PC-3 (cell line): ENCODE measurements around the gene CTNNA2. TPM values are rescaled to one million over a fixed set of nuclear protein-coding genes. Genes with fewer than 3 reads are reported as not detected.

ENCODE experiments used
- ATAC-seq: fragments of 200-7000 bp; cut with Tn5 transposase; 2 replicates; pipeline ENCODE4 v1.9.1; 2020; ENCODE audit warnings: mild to moderate bottlenecking, moderate library complexity
- BruUV-seq: library from RNA; stranded (reverse); fragments of 400-500 nt; replicated peaks from 2 replicates; lab custom pipeline; 2021; lab: Mats Ljungman, UMichigan
- CTCF ChIA-PET: fragments of 300-600 bp; sonication (Branson Sonifier 250); formaldehyde crosslinking; loops from one replicate; lab custom pipeline; 2022; ENCODE audit warnings: antibody characterized with exemption; lab: Charles Lee
- POLR2A ChIA-PET: fragments of 300-600 bp; sonication (Branson Sonifier 250); formaldehyde crosslinking; loops from one replicate; lab custom pipeline; 2022; ENCODE audit warnings: antibody characterized with exemption; ENCODE audit not compliant: unreplicated experiment; lab: Charles Lee
- DNase-seq: peaks from one replicate; pipeline ENCODE4 v3.0.0-alpha.2; 2015
- H2AFZ ChIP-seq: fragments of 300-600 bp; sonication (generic); 2 replicates; pipeline ENCODE4 v1.6.0; 2016; ENCODE audit warnings: antibody characterized with exemption, low read length
- H3F3A ChIP-seq: fragments of 300-600 bp; sonication (generic); one replicate; pipeline ENCODE4 v1.6.0; 2017; ENCODE audit warnings: antibody characterized with exemption, low read length, control low read depth, mild to moderate bottlenecking; ENCODE audit not compliant: unreplicated experiment
- H3K27ac ChIP-seq: fragments of 300-600 bp; sonication (generic); 2 replicates; pipeline ENCODE4 v1.5.1; 2016; ENCODE audit warnings: mild to moderate bottlenecking, low read length
- H3K27me3 ChIP-seq: fragments of 300-600 bp; sonication (generic); 2 replicates; pipeline ENCODE4 v1.6.1; 2016; ENCODE audit warnings: low read length, mixed read lengths
- H3K36me3 ChIP-seq: fragments of 300-600 bp; sonication (generic); 2 replicates; pipeline ENCODE4 v1.6.1; 2016; ENCODE audit warnings: low read depth, mixed run types, low read length, mixed read lengths
- H3K4me1 ChIP-seq: fragments of 300-600 bp; sonication (generic); 2 replicates; pipeline ENCODE4 v1.5.1; 2016; ENCODE audit warnings: low read length; ENCODE audit not compliant: insufficient read depth
- H3K4me2 ChIP-seq: fragments of 300-600 bp; sonication (generic); 2 replicates; pipeline ENCODE4 v1.6.0; 2016; ENCODE audit warnings: low read length
- H3K4me3 ChIP-seq: fragments of 300-600 bp; sonication (generic); 2 replicates; pipeline ENCODE4 v1.5.1; 2016; ENCODE audit warnings: mild to moderate bottlenecking, low read length, mixed read lengths
- H3K79me2 ChIP-seq: fragments of 300-600 bp; sonication (generic); 2 replicates; pipeline ENCODE4 v1.6.1; 2017; ENCODE audit warnings: low read length, mixed read lengths
- H3K9ac ChIP-seq: fragments of 300-600 bp; sonication (generic); 2 replicates; pipeline ENCODE4 v1.6.0; 2016; ENCODE audit warnings: mild to moderate bottlenecking, low read length
- H3K9me2 ChIP-seq: fragments of 300-600 bp; sonication (generic); replicated peaks from 2 replicates; pipeline ENCODE4 v1.6.1; 2016; ENCODE audit warnings: mixed run types, low read length, mixed read lengths
- H3K9me3 ChIP-seq: fragments of 300-600 bp; sonication (generic); 2 replicates; pipeline ENCODE4 v1.6.1; 2016; ENCODE audit warnings: low read length, mixed read lengths
- H4K20me1 ChIP-seq: fragments of 300-600 bp; sonication (generic); 2 replicates; pipeline ENCODE4 v1.6.1; 2016; ENCODE audit warnings: low read length, mixed read lengths
- EZH2 ChIP-seq: fragments of 300-600 bp; sonication (generic); IDR thresholded peaks from one replicate; pipeline ENCODE4 v1.6.1; 2017; ENCODE audit warnings: antibody characterized with exemption, mild to moderate bottlenecking, low read length; ENCODE audit not compliant: unreplicated experiment
- EZH2phosphoT487 ChIP-seq: fragments of 300-600 bp; sonication (generic); IDR thresholded peaks from 2 replicates; pipeline ENCODE4 v1.6.1; 2018; ENCODE audit warnings: mild to moderate bottlenecking, antibody characterized with exemption, low read length, borderline replicate concordance
- intact Hi-C: fragments of 100-400 bp; cut with micrococcal nuclease; formaldehyde crosslinking; loops from 2 replicates; pipeline ENCODE4 v1.9.0; 2023
- total RNA-seq: library from RNA; depleted of rRNA; stranded (reverse); fragments of >200 nt; gene quantifications from 2 replicates; pipeline ENCODE4 v1.2.3, GENCODE V29; 2014
- TF ChIP-seq, protein P1 (sequence below): fragments of 300-600 bp; sonication (generic); conservative IDR thresholded peaks from 2 replicates; pipeline ENCODE4 v1.5.1; 2017; ENCODE audit warnings: antibody characterized with exemption, low read depth, mild to moderate bottlenecking, low read length

CTNNA2 gene
- total RNA-seq, 1 experiment from 2014 or later, result not detected

DNA sequence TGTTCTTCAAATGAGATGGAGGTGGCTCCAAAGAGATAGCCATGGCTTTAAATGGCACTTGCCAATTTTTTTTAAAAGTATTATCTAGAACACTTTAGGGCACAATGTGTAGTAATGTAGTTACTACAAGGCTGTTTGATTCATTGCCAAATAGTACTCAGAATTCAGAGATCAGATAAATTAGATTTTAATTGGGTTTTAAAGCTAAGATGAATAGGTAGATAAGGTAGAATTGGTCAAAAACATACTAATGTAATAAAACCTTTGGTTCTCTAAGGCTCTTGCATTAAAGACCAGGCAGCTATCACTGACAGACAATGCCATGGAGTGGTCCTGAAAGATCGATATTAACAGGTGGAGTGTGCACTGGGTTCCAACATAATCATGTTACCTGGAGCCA lies 425.8 kb downstream of the CTNNA2 start:
- no peak for TF ChIP-seq EZH2phosphoT487
- TF ChIP-seq, protein P1, sequence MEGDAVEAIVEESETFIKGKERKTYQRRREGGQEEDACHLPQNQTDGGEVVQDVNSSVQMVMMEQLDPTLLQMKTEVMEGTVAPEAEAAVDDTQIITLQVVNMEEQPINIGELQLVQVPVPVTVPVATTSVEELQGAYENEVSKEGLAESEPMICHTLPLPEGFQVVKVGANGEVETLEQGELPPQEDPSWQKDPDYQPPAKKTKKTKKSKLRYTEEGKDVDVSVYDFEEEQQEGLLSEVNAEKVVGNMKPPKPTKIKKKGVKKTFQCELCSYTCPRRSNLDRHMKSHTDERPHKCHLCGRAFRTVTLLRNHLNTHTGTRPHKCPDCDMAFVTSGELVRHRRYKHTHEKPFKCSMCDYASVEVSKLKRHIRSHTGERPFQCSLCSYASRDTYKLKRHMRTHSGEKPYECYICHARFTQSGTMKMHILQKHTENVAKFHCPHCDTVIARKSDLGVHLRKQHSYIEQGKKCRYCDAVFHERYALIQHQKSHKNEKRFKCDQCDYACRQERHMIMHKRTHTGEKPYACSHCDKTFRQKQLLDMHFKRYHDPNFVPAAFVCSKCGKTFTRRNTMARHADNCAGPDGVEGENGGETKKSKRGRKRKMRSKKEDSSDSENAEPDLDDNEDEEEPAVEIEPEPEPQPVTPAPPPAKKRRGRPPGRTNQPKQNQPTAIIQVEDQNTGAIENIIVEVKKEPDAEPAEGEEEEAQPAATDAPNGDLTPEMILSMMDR, result no peak
- Histone ChIP-seq H3K27ac (no peak overlapping the region), H3K4me1 (no peaks in the 10 kb centered on the region), H3K9me3 (no peaks in the 10 kb centered on the region), H3K79me2 (no peaks in the 10 kb centered on the region), H3K9me2 (no peaks in the 10 kb centered on the region), H3K4me2 (no peak overlapping the region), H3F3A (no peaks in the 10 kb centered on the region), H2AFZ (no peak overlapping the region), H3K36me3 (no peaks in the 10 kb centered on the region), H3K27me3 (no peaks in the 10 kb centered on the region), H3K9ac (no peak overlapping the region), H3K4me3 (no peak overlapping the region), H4K20me1 (no peaks in the 10 kb centered on the region)
- CTCF ChIA-PET, result no interaction called here
- ATAC-seq (no peak), DNase-seq (no peak)
- POLR2A ChIA-PET, result no interaction called here
- no TSS peak for BruUV-seq
- intact Hi-C loops, result no loop called here

DNA sequence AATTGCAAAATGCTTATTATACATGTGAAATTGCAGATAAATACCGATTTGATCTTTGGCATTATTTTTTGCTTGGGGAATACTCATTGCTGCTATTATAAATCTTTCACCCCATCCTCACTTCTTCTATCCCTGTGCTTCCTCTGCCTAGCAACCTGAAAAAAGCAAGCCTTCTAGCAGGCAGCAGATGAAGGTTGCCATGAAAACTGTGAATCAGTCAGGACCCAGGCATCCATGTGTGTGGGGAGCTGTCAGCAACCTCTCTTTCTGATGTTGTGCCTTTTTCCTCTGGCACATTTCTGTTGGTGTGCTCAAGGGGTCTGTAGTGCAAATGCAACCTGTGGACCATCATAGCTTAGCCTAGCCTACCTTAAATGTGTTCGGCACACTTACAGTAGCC lies 427.5 kb downstream of the CTNNA2 start:
- H4K20me1 ChIP-seq, result no peaks in the 10 kb centered on the region
- ATAC-seq (no peak), DNase-seq (no peak)
- intact Hi-C loops, result no loop called here
- H3K9ac ChIP-seq, result no peak overlapping the region
- H3K36me3 ChIP-seq, result no peaks in the 10 kb centered on the region
- H3K9me2 ChIP-seq, result no peaks in the 10 kb centered on the region
- no peak for TF ChIP-seq EZH2phosphoT487
- TF ChIP-seq, protein P1, result no peak
- TF ChIP-seq EZH2, result no peak
- no TSS peak for BruUV-seq
- ChIA-PET CTCF (no interaction called here), POLR2A (no interaction called here)
- H2AFZ ChIP-seq, result no peak overlapping the region
- no peaks in the 10 kb centered on the region for H3K79me2 ChIP-seq
- H3K4me3 ChIP-seq, result no peak overlapping the region
- H3K27me3 ChIP-seq, result no peaks in the 10 kb centered on the region
- no peaks in the 10 kb centered on the region for H3K4me1 ChIP-seq
- H3F3A ChIP-seq, result no peaks in the 10 kb centered on the region
- no peak overlapping the region for H3K27ac ChIP-seq
- H3K9me3 ChIP-seq, result no peaks in the 10 kb centered on the region
- H3K4me2 ChIP-seq, result no peak overlapping the region

DNA sequence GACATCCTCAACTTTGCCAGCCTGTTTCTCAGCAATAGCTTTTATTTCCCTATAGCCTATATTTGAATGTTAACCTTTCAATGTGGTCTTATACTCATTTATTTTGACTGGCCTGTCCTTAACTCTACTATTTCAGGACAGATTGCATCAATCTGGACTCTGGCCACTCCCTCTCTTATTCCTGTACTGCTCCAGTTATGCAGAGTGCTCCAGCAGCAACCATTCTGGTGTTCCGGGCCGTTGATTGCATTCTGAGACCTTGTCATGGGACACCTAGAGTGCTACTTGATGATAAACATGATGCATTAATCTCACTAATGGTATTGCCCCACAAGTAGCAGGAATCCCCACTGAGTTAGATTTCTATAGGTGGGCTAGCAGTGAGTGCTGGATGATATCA lies 428.3 kb downstream of the CTNNA2 start:
- H3K9me2 ChIP-seq, result no peaks in the 10 kb centered on the region
- DNase-seq (no peak), ATAC-seq (no peak)
- no peaks in the 10 kb centered on the region for H3K79me2 ChIP-seq
- no TSS peak for BruUV-seq
- H3K4me1 ChIP-seq, result no peaks in the 10 kb centered on the region
- POLR2A ChIA-PET, result no interaction called here
- no peaks in the 10 kb centered on the region for H3K27me3 ChIP-seq
- no peaks in the 10 kb centered on the region for H3F3A ChIP-seq
- no peak overlapping the region for H2AFZ ChIP-seq
- H3K4me3 ChIP-seq, result no peak overlapping the region
- no peak overlapping the region for H3K4me2 ChIP-seq
- no peak overlapping the region for H3K9ac ChIP-seq
- no peaks in the 10 kb centered on the region for H4K20me1 ChIP-seq
- no peaks in the 10 kb centered on the region for H3K9me3 ChIP-seq
- H3K27ac ChIP-seq, result no peak overlapping the region
- CTCF ChIA-PET, result no interaction called here
- intact Hi-C loops, result no loop called here
- TF ChIP-seq, protein P1, result no peak
- TF ChIP-seq EZH2phosphoT487 (no peak), EZH2 (no peak)
- no peaks in the 10 kb centered on the region for H3K36me3 ChIP-seq
